Hepatocyte (in vitro differentiated cells): ENCODE data around the gene CLTRN. TPM values are rescaled to one million over a fixed set of nuclear protein-coding genes. Genes with fewer than 3 reads are reported as not detected.
"Not testable (repeated sequence)": the region's sequence is repeated elsewhere in the genome, so short reads cannot be mapped to it uniquely, and the experiment has no call there.

Source experiments
- DNase-seq: peaks from one replicate; pipeline ENCODE4 v3.0.0-alpha.2; 2016; ENCODE audit warnings: low spot score
- H2AFZ ChIP-seq: fragments of 200-600 bp; sonication (generic); 2 replicates; pipeline ENCODE4 v1.6.0; 2016; ENCODE audit warnings: antibody characterized with exemption, mild to moderate bottlenecking
- H3K27ac ChIP-seq: fragments of 200-600 bp; sonication (generic); 2 replicates; pipeline ENCODE4 v1.5.1; 2016; ENCODE audit warnings: mild to moderate bottlenecking
- H3K27me3 ChIP-seq: fragments of 200-600 bp; sonication (generic); 2 replicates; pipeline ENCODE4 v1.6.1; 2016
- H3K36me3 ChIP-seq: fragments of 200-600 bp; sonication (generic); replicated peaks from 2 replicates; pipeline ENCODE4 v1.5.1; 2016; ENCODE audit warnings: low read depth; ENCODE audit not compliant: insufficient read depth
- H3K4me1 ChIP-seq: fragments of 200-600 bp; sonication (generic); 2 replicates; pipeline ENCODE4 v1.5.1; 2016; ENCODE audit warnings: mild to moderate bottlenecking, moderate library complexity; ENCODE audit not compliant: insufficient read depth
- H3K4me2 ChIP-seq: fragments of 200-600 bp; sonication (generic); 2 replicates; pipeline ENCODE4 v1.6.0; 2016
- H3K4me3 ChIP-seq: fragments of 200-600 bp; sonication (generic); 2 replicates; pipeline ENCODE4 v1.5.1; 2016; ENCODE audit warnings: mild to moderate bottlenecking
- H3K79me2 ChIP-seq: fragments of 200-600 bp; sonication (generic); 2 replicates; pipeline ENCODE4 v1.6.0; 2017; ENCODE audit warnings: mild to moderate bottlenecking
- H3K9me2 ChIP-seq: fragments of 200-600 bp; sonication (generic); replicated peaks from 2 replicates; pipeline ENCODE4 v1.6.0; 2017; ENCODE audit warnings: mild to moderate bottlenecking; ENCODE audit not compliant: insufficient read depth
- H3K9me3 ChIP-seq: fragments of 200-600 bp; sonication (generic); 2 replicates; pipeline ENCODE4 v1.5.1; 2016; ENCODE audit warnings: low read depth, mild to moderate bottlenecking
- H4K20me1 ChIP-seq: fragments of 200-600 bp; sonication (generic); 2 replicates; pipeline ENCODE4 v1.6.0; 2016; ENCODE audit warnings: mild to moderate bottlenecking; ENCODE audit not compliant: insufficient read depth, poor library complexity, severe bottlenecking
- CTCF ChIP-seq: fragments of 200-600 bp; sonication (generic); IDR thresholded peaks from 2 replicates; pipeline ENCODE4 v1.5.1; 2016; ENCODE audit warnings: antibody characterized with exemption, mild to moderate bottlenecking; ENCODE audit not compliant: poor library complexity
- EZH2 ChIP-seq: fragments of 200-600 bp; sonication (generic); IDR thresholded peaks from 2 replicates; pipeline ENCODE4 v1.6.1; 2016; ENCODE audit warnings: antibody characterized with exemption, mild to moderate bottlenecking, borderline replicate concordance
- EZH2phosphoT487 ChIP-seq: fragments of 200-600 bp; sonication (generic); IDR thresholded peaks from one replicate; pipeline ENCODE4 v1.6.1; 2018; ENCODE audit warnings: antibody characterized with exemption, mild to moderate bottlenecking, low read depth, moderate library complexity; ENCODE audit not compliant: unreplicated experiment, severe bottlenecking
- WGBS: methylation state at CpG from one replicate; pipeline ENCODE4 v1.1.6; 2016; ENCODE audit warnings: low lambda C conversion rate; ENCODE audit errors: missing lambda C conversion rate; 5-methylcytosine and 5-hydroxymethylcytosine counted together
- polyA plus RNA-seq: library from polyadenylated mRNA; unstranded; fragments of >200 nt; fragmentation: Nextera tagmentation; extraction: Ambion mirVana; gene quantifications from 2 replicates; pipeline ENCODE4 v1.2.1, GENCODE V29; 2016
- total RNA-seq: library from RNA; depleted of rRNA; stranded (reverse); fragments of >200 nt; gene quantifications from 2 replicates; pipeline ENCODE4 v1.2.3, GENCODE V29; 2014

CLTRN gene
- total RNA-seq (30.5 and 37.4 TPM in 2 replicates), polyA plus RNA-seq (22.7 and 32.6 TPM in 2 replicates)

- no peaks in the 10 kb centered on the region for H3K27me3 ChIP-seq
- WGBS = 30% methylated on average over 14 of the region's 14 CpGs
- no peaks in the 10 kb centered on the region for H4K20me1 ChIP-seq
- no peak within 1 kb of the TSS for H2AFZ ChIP-seq
- H3K4me1 ChIP-seq = peaks cover 13% of the 10 kb centered on the region
- no peaks in the 10 kb centered on the region for H3K36me3 ChIP-seq
- H3K9me3 ChIP-seq = no peaks in the 10 kb centered on the region
- no peaks in the 10 kb centered on the region for H3K9me2 ChIP-seq
- TF ChIP-seq EZH2 = no peak
- TF ChIP-seq EZH2phosphoT487 = no peak
- no peak for TF ChIP-seq CTCF
- peak within 1 kb of the TSS; percentile 89 for H3K27ac ChIP-seq
- H3K4me3 ChIP-seq = no peak within 1 kb of the TSS
- no peaks in the 10 kb centered on the region for H3K79me2 ChIP-seq
- H3K4me2 ChIP-seq = peak within 1 kb of the TSS; percentile 42
- peak; percentile 40 for DNase-seq
These were observed at the start of gene CLTRN for GRCh38 chrX:15664487-15665444. CLTRN (minus strand) TSS chrX:15664805; CDS start chrX:15664775, 30 bp downstream.

GRCh38 chrX:15704273-15704672 is 39.7 kb upstream of the CLTRN start:
- 93% methylated on average over 6 of the region's 8 CpGs for WGBS
- H3K4me1 ChIP-seq, H3K36me3 ChIP-seq, H3K9me3 ChIP-seq, H3K79me2 ChIP-seq, DNase-seq, H4K20me1 ChIP-seq, H3K27me3 ChIP-seq, H3K9me2 ChIP-seq, H2AFZ ChIP-seq, H3K4me2 ChIP-seq, H3K27ac ChIP-seq, H3K4me3 ChIP-seq: not testable (repeated sequence)

- not testable (repeated sequence) for H3K79me2 ChIP-seq, DNase-seq, H2AFZ ChIP-seq, H4K20me1 ChIP-seq, H3K4me3 ChIP-seq, H3K4me2 ChIP-seq, H3K27me3 ChIP-seq, H3K9me3 ChIP-seq, H3K27ac ChIP-seq, H3K36me3 ChIP-seq, H3K9me2 ChIP-seq, H3K4me1 ChIP-seq
- WGBS = no CpG with 5 or more reads among the region's 5 CpGs
These were observed 39.2 kb upstream of the CLTRN start for GRCh38 chrX:15703809-15704208.

- WGBS = 97% methylated on average over 40 of the region's 40 CpGs
- H3K27ac ChIP-seq = no peak overlapping the region
- H3K9me2 ChIP-seq = no peaks in the 10 kb centered on the region
- no peak for DNase-seq
- no peaks in the 10 kb centered on the region for H3K36me3 ChIP-seq
- TF ChIP-seq EZH2 (no peak), EZH2phosphoT487 (no peak), CTCF (no peak)
- H4K20me1 ChIP-seq = no peaks in the 10 kb centered on the region
- H3K4me3 ChIP-seq = no peak overlapping the region
- H2AFZ ChIP-seq = no peak overlapping the region
- H3K79me2 ChIP-seq = no peaks in the 10 kb centered on the region
- no peaks in the 10 kb centered on the region for H3K4me1 ChIP-seq
- no peak overlapping the region for H3K4me2 ChIP-seq
- H3K9me3 ChIP-seq = no peaks in the 10 kb centered on the region
- no peaks in the 10 kb centered on the region for H3K27me3 ChIP-seq
These were observed 38.1 kb upstream of the CLTRN start for GRCh38 chrX:15702488-15703371.
